Bronchial epithelial cell (primary cell): ENCODE data around the gene RAB28. TPM values are rescaled to one million over a fixed set of nuclear protein-coding genes. Genes with fewer than 3 reads are reported as not detected.

ENCODE experiments used
- DNase-seq: peaks from one replicate; pipeline ENCODE4 v3.0.0-alpha.2; 2010; ENCODE audit warnings: low read depth
- FAIRE-seq: peaks from 2 replicates; lab custom pipeline; 2011; peaks lifted over from hg19 to GRCh38; lab: Jason Lieb, UNC
- H3K27me3 ChIP-seq: 2 replicates; pipeline ENCODE4 v1.5.1; 2011; ENCODE audit warnings: low read length; ENCODE audit not compliant: control insufficient read depth, insufficient read depth
- H3K36me3 ChIP-seq: 2 replicates; pipeline ENCODE4 v1.5.1; 2011; ENCODE audit warnings: low read length; ENCODE audit not compliant: control insufficient read depth, insufficient read depth
- H3K4me3 ChIP-seq: 2 replicates; pipeline ENCODE4 v1.5.1; 2011; ENCODE audit warnings: mild to moderate bottlenecking, low read depth, low read length, control low read depth
- CTCF ChIP-seq: IDR thresholded peaks from 2 replicates; pipeline ENCODE4 v1.5.1; 2011; ENCODE audit warnings: mild to moderate bottlenecking, moderate library complexity, low read length, control low read depth, inconsistent platforms; ENCODE audit not compliant: insufficient read depth, severe bottlenecking
- total RNA-seq: library from RNA; depleted of rRNA; stranded (reverse); fragments of >200 nt; gene quantifications from 2 replicates; pipeline ENCODE4 v1.2.1, GENCODE V29; 2014

The RAB28 gene
- total RNA-seq, 1 donor from 2014 or later = 14.0 TPM

DNA sequence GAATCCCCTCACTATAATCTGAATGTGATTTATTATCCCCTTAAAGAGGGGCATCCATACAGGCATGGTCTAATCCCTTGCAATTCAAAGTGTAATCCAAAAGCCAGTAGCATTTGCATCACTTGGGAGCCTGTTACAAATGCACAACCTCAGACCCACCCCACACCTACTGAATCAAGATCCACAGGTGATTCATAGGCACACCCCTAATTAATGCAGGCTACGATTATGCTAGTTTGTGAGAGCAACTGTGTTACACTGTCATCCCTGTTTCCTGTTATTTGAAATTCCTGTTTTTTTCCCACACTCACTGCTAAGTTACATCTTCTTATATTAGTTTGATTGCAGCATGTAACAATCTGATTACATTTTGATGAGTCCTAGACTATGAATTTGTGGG lies 120.0 kb downstream of the RAB28 start:
- FAIRE-seq = no peak
- DNase-seq = peak; percentile 76
- no peak overlapping the region for H3K4me3 ChIP-seq
- no peaks in the 10 kb centered on the region for H3K27me3 ChIP-seq
- H3K36me3 ChIP-seq = no peaks in the 10 kb centered on the region
- TF ChIP-seq CTCF = no peak

- Histone ChIP-seq H3K36me3 (no peaks in the 10 kb centered on the region), H3K4me3 (no peak overlapping the region), H3K27me3 (no peaks in the 10 kb centered on the region)
- TF ChIP-seq CTCF = no peak
- no peak for FAIRE-seq
- no peak for DNase-seq
Measured at GRCh38 chr4:13359809-13360208, 124.3 kb downstream of the RAB28 start.

GRCh38 chr4:13355111-13355880 lies 128.8 kb downstream of the RAB28 start:
- Histone ChIP-seq H3K36me3 (no peaks in the 10 kb centered on the region), H3K4me3 (no peak overlapping the region), H3K27me3 (no peaks in the 10 kb centered on the region)
- no peak for TF ChIP-seq CTCF
- FAIRE-seq (no peak), DNase-seq (no peak)

DNA sequence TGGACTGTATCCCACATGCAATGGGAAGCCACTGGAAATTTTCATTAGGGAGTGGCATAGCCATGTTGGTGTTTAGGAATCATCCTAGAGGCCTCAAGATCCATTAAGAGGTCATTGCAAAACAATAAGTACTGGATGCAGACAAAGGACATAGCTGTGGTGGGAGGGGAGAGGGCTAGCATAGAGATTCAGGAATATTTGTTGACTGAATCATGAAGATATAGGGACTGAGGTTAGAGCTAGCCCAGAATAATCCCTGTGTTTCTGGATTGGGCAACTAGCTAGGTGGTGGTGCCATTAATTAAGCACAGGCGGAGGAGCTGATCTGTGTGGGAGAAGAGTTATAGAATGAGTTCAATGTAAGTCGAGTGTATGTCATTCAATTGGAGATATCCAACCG lies 135.0 kb downstream of the RAB28 start:
- no peaks in the 10 kb centered on the region for H3K27me3 ChIP-seq
- no peaks in the 10 kb centered on the region for H3K36me3 ChIP-seq
- no peak overlapping the region for H3K4me3 ChIP-seq
- no peak for DNase-seq
- TF ChIP-seq CTCF = no peak
- FAIRE-seq = no peak

DNA sequence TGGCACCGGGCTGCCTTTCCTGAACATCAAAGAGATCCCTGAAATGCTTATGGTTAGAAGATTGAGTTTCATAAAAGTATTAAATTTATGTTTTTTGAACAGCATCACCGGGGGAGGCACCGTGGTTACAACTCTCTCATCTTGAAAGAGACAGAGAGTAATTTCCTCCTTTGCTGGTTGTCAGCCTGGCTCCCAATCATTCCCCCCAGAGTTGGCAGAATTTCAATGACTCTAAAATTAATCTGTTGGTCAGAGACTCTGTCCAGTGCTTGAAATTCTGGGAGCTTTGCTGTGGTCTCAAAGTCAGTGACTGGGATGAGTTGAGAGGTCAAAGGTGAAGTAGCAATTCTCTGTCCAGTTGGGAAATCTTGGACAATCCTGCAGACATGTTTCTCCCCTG lies 135.9 kb downstream of the RAB28 start:
- Histone ChIP-seq H3K4me3 (no peak overlapping the region), H3K27me3 (no peaks in the 10 kb centered on the region), H3K36me3 (no peaks in the 10 kb centered on the region)
- DNase-seq (no peak), FAIRE-seq (no peak)
- TF ChIP-seq CTCF = no peak
